Sigmoid colon (tissue), 7 donors: Measurements from ENCODE around the gene TIGIT. TPM values are rescaled to one million over a fixed set of nuclear protein-coding genes. Genes with fewer than 3 reads are reported as not detected.

Source experiments
- DNase-seq: peaks from one replicate; pipeline ENCODE4 v3.0.0-alpha.2; 2019
- H3K27ac ChIP-seq, 4 donors: fragments of 200-600 bp; sonication (generic); one replicate each; pipeline ENCODE4 v1.5.1; 2016 to 2019; ENCODE audit warnings: mild to moderate bottlenecking in 1 of 4
- H3K27me3 ChIP-seq, 3 donors: fragments of 200-600 bp; sonication (generic); one replicate each; pipeline ENCODE4 v1.5.1; 2019; ENCODE audit warnings: mild to moderate bottlenecking in 1 of 3
- H3K36me3 ChIP-seq, 4 donors: fragments of 200-600 bp; sonication (generic); one replicate each; pipeline ENCODE4 v1.5.1; 2016 to 2019
- H3K4me1 ChIP-seq, 4 donors: fragments of 200-600 bp; sonication (generic); one replicate each; pipeline ENCODE4 v1.5.1; 2017 to 2019
- H3K4me3 ChIP-seq, 4 donors: fragments of 200-600 bp; sonication (generic); one replicate each; pipeline ENCODE4 v1.5.1; 2017 to 2019; ENCODE audit warnings: mild to moderate bottlenecking in 2 of 4, moderate library complexity in 1 of 4
- H3K9me3 ChIP-seq, 4 donors: fragments of 200-600 bp in 3 of 4; sonication (generic) in 3 of 4; one replicate each; pipeline versions ENCODE4 v1.5.1 to v1.6.1; 2013 to 2019
- CTCF ChIP-seq, 4 experiments: fragments of 450-650 bp in 3 of 4; fragments of 200-600 bp in 1 of 4; IDR thresholded peaks; one replicate each; pipeline ENCODE4 v1.5.1; 2016 to 2019; ENCODE audit warnings: antibody characterized with exemption in 4 of 4, mild to moderate bottlenecking in 3 of 4, moderate library complexity in 2 of 4
- EP300 ChIP-seq, 4 donors: sonication (generic); formaldehyde crosslinking; IDR thresholded peaks; one replicate each; pipeline ENCODE4 v1.6.1; 2017; ENCODE audit warnings: antibody characterized with exemption in 4 of 4
- POLR2A ChIP-seq, 2 donors: fragments of 450-650 bp; IDR thresholded peaks; one replicate each; pipeline ENCODE4 v1.6.1; 2016; ENCODE audit warnings: antibody characterized with exemption in 2 of 2, mild to moderate bottlenecking in 2 of 2, moderate library complexity in 2 of 2
- POLR2AphosphoS5 ChIP-seq, 4 donors: sonication (generic); formaldehyde crosslinking; IDR thresholded peaks; one replicate each; pipeline ENCODE4 v1.6.1; 2017; ENCODE audit warnings: antibody characterized with exemption in 4 of 4
- WGBS, 2 donors: extraction: QIAGEN DNeasy Blood & Tissue Kit; methylation state at CpG; one replicate each; pipeline ENCODE4 v1.1.7; 2013; 5-methylcytosine and 5-hydroxymethylcytosine counted together
- intact Hi-C: fragments of 100-400 bp; cut with DNase I; formaldehyde crosslinking; loops from one replicate; pipeline ENCODE4 v1.15.1; 2023
- polyA plus RNA-seq, 3 donors: library from polyadenylated mRNA; stranded (reverse); fragments of 200-250 nt; gene quantifications; one replicate each; pipeline ENCODE4 v1.2.3, GENCODE V29; 2013
- total RNA-seq, 4 donors: library from RNA; depleted of rRNA; stranded (reverse); fragments of >200 nt; gene quantifications; one replicate each; pipeline ENCODE4 v1.1.0, GENCODE V29; 2016
- donor health status: healthy with polysubstance abuse.
- donor health status: Bipolar disorder and iron deficiency.
- donor health status: healthy.

Gene TIGIT
- total and polyA plus RNA-seq, 7 donors, result 0.33 to 7.9 TPM; not detected in 5

GRCh38 chr3:114308830-114309229 is 15.0 kb downstream of the TIGIT start:
- intact Hi-C loops, result no loop called here
- WGBS, 2 donors, result 65 to 84% methylated on average over 5 of the region's 5 CpGs
- no peak for DNase-seq
- Histone ChIP-seq H3K9me3 (no peaks in the 10 kb centered on the region), H3K36me3 (no peaks in the 10 kb centered on the region), H3K27me3 (peaks cover 0 to 4% (median 0%) of the 10 kb centered on the region in 3 donors), H3K27ac (no peak overlapping the region), H3K4me1 (no peaks in the 10 kb centered on the region), H3K4me3 (no peak overlapping the region)
- TF ChIP-seq POLR2AphosphoS5 (IDR thresholded peaks at IDR 0.05), result no peak

GRCh38 chr3:114310695-114311094 is 16.9 kb downstream of the TIGIT start:
- H3K27me3 ChIP-seq, result peaks cover 0 to 4% (median 0%) of the 10 kb centered on the region in 3 donors
- intact Hi-C loops, result no loop called here
- H3K9me3 ChIP-seq, result no peaks in the 10 kb centered on the region
- 72 to 77% methylated on average over 2 of the region's 2 CpGs for WGBS, 2 donors
- H3K4me3 ChIP-seq, result no peak overlapping the region
- no peak overlapping the region for H3K27ac ChIP-seq
- no peaks in the 10 kb centered on the region for H3K4me1 ChIP-seq
- DNase-seq, result no peak
- TF ChIP-seq CTCF (IDR thresholded peaks at IDR 0.05) (no peak), POLR2A (IDR thresholded peaks at IDR 0.05) (no peak), POLR2AphosphoS5 (IDR thresholded peaks at IDR 0.05) (no peak)
- H3K36me3 ChIP-seq, result no peaks in the 10 kb centered on the region

GRCh38 chr3:114313426-114313825 is 19.6 kb downstream of the TIGIT start:
- Histone ChIP-seq H3K4me1 (no peaks in the 10 kb centered on the region), H3K27ac (no peak overlapping the region), H3K4me3 (no peak overlapping the region), H3K27me3 (peaks cover 0 to 2% (median 0%) of the 10 kb centered on the region in 3 donors), H3K36me3 (no peaks in the 10 kb centered on the region), H3K9me3 (no peaks in the 10 kb centered on the region)
- intact Hi-C loops, result no loop called here
- 92 to 94% methylated on average over 2 of the region's 2 CpGs for WGBS, 2 donors
- TF ChIP-seq EP300 (IDR thresholded peaks at IDR 0.05) (no peak), POLR2A (IDR thresholded peaks at IDR 0.05) (no peak), POLR2AphosphoS5 (IDR thresholded peaks at IDR 0.05) (no peak), CTCF (IDR thresholded peaks at IDR 0.05) (no peak)
- no peak for DNase-seq

GRCh38 chr3:114314282-114314681 is 20.5 kb downstream of the TIGIT start:
- no peak for TF ChIP-seq POLR2AphosphoS5 (IDR thresholded peaks at IDR 0.05)
- no peak for TF ChIP-seq CTCF (IDR thresholded peaks at IDR 0.05)
- TF ChIP-seq EP300 (IDR thresholded peaks at IDR 0.05), result no peak
- no peak for TF ChIP-seq POLR2A (IDR thresholded peaks at IDR 0.05)
- Histone ChIP-seq H3K4me3 (no peak overlapping the region), H3K4me1 (no peaks in the 10 kb centered on the region), H3K27me3 (no peaks in the 10 kb centered on the region), H3K9me3 (no peaks in the 10 kb centered on the region), H3K36me3 (no peaks in the 10 kb centered on the region), H3K27ac (no peak overlapping the region)
- WGBS, 2 donors, result 83 to 93% methylated on average over 2 of the region's 2 CpGs
- intact Hi-C loops, result no loop called here
- no peak for DNase-seq

- WGBS, 2 donors, result 87 to 92% methylated on average over 5 of the region's 5 CpGs
- intact Hi-C loops, result no loop called here
Observed at GRCh38 chr3:114318295-114318694, 24.5 kb downstream of the TIGIT start.

More at GRCh38 chr3:114318295-114318694, 24.5 kb downstream of the TIGIT start:
- no peaks in the 10 kb centered on the region for H3K36me3 ChIP-seq
- no peak for TF ChIP-seq CTCF (IDR thresholded peaks at IDR 0.05)
- no peak for TF ChIP-seq POLR2A (IDR thresholded peaks at IDR 0.05)
- TF ChIP-seq EP300 (IDR thresholded peaks at IDR 0.05), result no peak
- no peak for TF ChIP-seq POLR2AphosphoS5 (IDR thresholded peaks at IDR 0.05)
- H3K27ac ChIP-seq, result no peak overlapping the region
- no peak for DNase-seq
- no peaks in the 10 kb centered on the region for H3K4me1 ChIP-seq
- no peaks in the 10 kb centered on the region for H3K27me3 ChIP-seq
- no peak overlapping the region for H3K4me3 ChIP-seq
- no peaks in the 10 kb centered on the region for H3K9me3 ChIP-seq
